ENCODE data around the gene TSHZ1. TPM values are rescaled to one million over a fixed set of nuclear protein-coding genes. Genes with fewer than 3 reads are reported as not detected.

TSHZ1 gene
- total RNA-seq, 1 donor from 2014 or later: 16.3 TPM

DNA sequence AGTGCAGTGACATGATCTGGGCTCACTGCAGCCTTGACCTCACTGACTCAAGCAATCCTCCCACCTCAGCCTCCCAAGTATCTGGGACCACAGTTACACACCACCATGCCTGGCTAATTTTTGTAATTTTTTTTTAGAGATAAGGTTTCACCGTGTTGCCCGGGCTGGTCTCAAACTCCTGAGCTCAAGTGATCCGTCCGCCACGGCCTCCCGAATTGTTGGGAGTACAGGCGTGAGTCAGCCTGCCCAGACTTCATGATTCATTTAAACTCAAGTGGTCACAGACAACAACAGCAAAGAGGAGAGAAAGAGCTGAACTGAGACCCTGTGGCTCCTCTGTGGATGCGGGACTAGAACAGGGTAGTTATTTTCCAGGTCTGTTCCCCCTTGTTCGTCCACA, 83.0 kb downstream of the TSHZ1 start:
- DNase-seq (ENCODE audit: low spot score): no peak
- TF ChIP-seq, protein P1, sequence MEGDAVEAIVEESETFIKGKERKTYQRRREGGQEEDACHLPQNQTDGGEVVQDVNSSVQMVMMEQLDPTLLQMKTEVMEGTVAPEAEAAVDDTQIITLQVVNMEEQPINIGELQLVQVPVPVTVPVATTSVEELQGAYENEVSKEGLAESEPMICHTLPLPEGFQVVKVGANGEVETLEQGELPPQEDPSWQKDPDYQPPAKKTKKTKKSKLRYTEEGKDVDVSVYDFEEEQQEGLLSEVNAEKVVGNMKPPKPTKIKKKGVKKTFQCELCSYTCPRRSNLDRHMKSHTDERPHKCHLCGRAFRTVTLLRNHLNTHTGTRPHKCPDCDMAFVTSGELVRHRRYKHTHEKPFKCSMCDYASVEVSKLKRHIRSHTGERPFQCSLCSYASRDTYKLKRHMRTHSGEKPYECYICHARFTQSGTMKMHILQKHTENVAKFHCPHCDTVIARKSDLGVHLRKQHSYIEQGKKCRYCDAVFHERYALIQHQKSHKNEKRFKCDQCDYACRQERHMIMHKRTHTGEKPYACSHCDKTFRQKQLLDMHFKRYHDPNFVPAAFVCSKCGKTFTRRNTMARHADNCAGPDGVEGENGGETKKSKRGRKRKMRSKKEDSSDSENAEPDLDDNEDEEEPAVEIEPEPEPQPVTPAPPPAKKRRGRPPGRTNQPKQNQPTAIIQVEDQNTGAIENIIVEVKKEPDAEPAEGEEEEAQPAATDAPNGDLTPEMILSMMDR (IDR thresholded peaks at IDR 0.05; ENCODE audit: unreplicated experiment): no peak
- Mint-ChIP-seq H3K27ac (ENCODE audit: unreplicated experiment) (no peak overlapping the region), H3K27me3 (ENCODE audit: unreplicated experiment) (no peaks in the 10 kb centered on the region), H3K36me3 (ENCODE audit: low read depth, unreplicated experiment) (peaks cover 8% of the 10 kb centered on the region), H3K9me3 (ENCODE audit: unreplicated experiment) (no peaks in the 10 kb centered on the region), H3K4me1 (ENCODE audit: unreplicated experiment) (peaks cover 3% of the 10 kb centered on the region), H3K4me3 (ENCODE audit: unreplicated experiment) (no peak overlapping the region)

GRCh38 chr18:75297731-75298130, 87.1 kb downstream of the TSHZ1 start:
- TF ChIP-seq, protein P1 (IDR thresholded peaks at IDR 0.05; ENCODE audit: unreplicated experiment): no peak
- DNase-seq (ENCODE audit: low spot score): no peak
- Mint-ChIP-seq H3K4me1 (ENCODE audit: unreplicated experiment) (peaks cover 3% of the 10 kb centered on the region), H3K27ac (ENCODE audit: unreplicated experiment) (no peak overlapping the region), H3K36me3 (ENCODE audit: low read depth, unreplicated experiment) (no peaks in the 10 kb centered on the region), H3K27me3 (ENCODE audit: unreplicated experiment) (no peaks in the 10 kb centered on the region), H3K9me3 (ENCODE audit: unreplicated experiment) (no peaks in the 10 kb centered on the region), H3K4me3 (ENCODE audit: unreplicated experiment) (no peak overlapping the region)

GRCh38 chr18:75304678-75305557, 94.3 kb downstream of the TSHZ1 start:
- no peaks in the 10 kb centered on the region for H3K9me3 Mint-ChIP-seq (ENCODE audit: unreplicated experiment)
- no peaks in the 10 kb centered on the region for H3K36me3 Mint-ChIP-seq (ENCODE audit: low read depth, unreplicated experiment)
- TF ChIP-seq, protein P1 (IDR thresholded peaks at IDR 0.05; ENCODE audit: unreplicated experiment): no peak
- no peaks in the 10 kb centered on the region for H3K4me1 Mint-ChIP-seq (ENCODE audit: unreplicated experiment)
- H3K27me3 Mint-ChIP-seq (ENCODE audit: unreplicated experiment): peaks cover 3% of the 10 kb centered on the region
- no peak overlapping the region for H3K4me3 Mint-ChIP-seq (ENCODE audit: unreplicated experiment)
- DNase-seq (ENCODE audit: low spot score): no peak
- H3K27ac Mint-ChIP-seq (ENCODE audit: unreplicated experiment): no peak overlapping the region

GRCh38 chr18:75305984-75306383, 95.4 kb downstream of the TSHZ1 start:
- H3K27me3 Mint-ChIP-seq (ENCODE audit: unreplicated experiment): peaks cover 3% of the 10 kb centered on the region
- peaks cover 4% of the 10 kb centered on the region for H3K36me3 Mint-ChIP-seq (ENCODE audit: low read depth, unreplicated experiment)
- no peak overlapping the region for H3K27ac Mint-ChIP-seq (ENCODE audit: unreplicated experiment)
- H3K4me3 Mint-ChIP-seq (ENCODE audit: unreplicated experiment): no peak overlapping the region
- no peaks in the 10 kb centered on the region for H3K4me1 Mint-ChIP-seq (ENCODE audit: unreplicated experiment)
- no peak for DNase-seq (ENCODE audit: low spot score)
- peaks cover 3% of the 10 kb centered on the region for H3K9me3 Mint-ChIP-seq (ENCODE audit: unreplicated experiment)
- TF ChIP-seq, protein P1 (IDR thresholded peaks at IDR 0.05; ENCODE audit: unreplicated experiment): no peak

GRCh38 chr18:75307530-75307929, 96.9 kb downstream of the TSHZ1 start:
- DNase-seq (ENCODE audit: low spot score): no peak
- TF ChIP-seq, protein P1 (IDR thresholded peaks at IDR 0.05; ENCODE audit: unreplicated experiment): no peak
- no peaks in the 10 kb centered on the region for H3K4me1 Mint-ChIP-seq (ENCODE audit: unreplicated experiment)
- H3K4me3 Mint-ChIP-seq (ENCODE audit: unreplicated experiment): no peak overlapping the region
- H3K9me3 Mint-ChIP-seq (ENCODE audit: unreplicated experiment): peaks cover 3% of the 10 kb centered on the region
- no peak overlapping the region for H3K27ac Mint-ChIP-seq (ENCODE audit: unreplicated experiment)
- peaks cover 4% of the 10 kb centered on the region for H3K36me3 Mint-ChIP-seq (ENCODE audit: low read depth, unreplicated experiment)
- peaks cover 5% of the 10 kb centered on the region for H3K27me3 Mint-ChIP-seq (ENCODE audit: unreplicated experiment)
